Measurements from ENCODE around the gene CCNYL1. TPM values are rescaled to one million over a fixed set of nuclear protein-coding genes. Genes with fewer than 3 reads are reported as not detected.
"Not testable (repeated sequence)": the region's sequence is repeated elsewhere in the genome, so short reads cannot be mapped to it uniquely, and the experiment has no call there.

The CCNYL1 gene
- total RNA-seq, 1 donor: 24.6 TPM

GRCh38 chr2:207748993-207749392, 37.6 kb downstream of the CCNYL1 start:
- no peak for DNase-seq (ENCODE audit: low read depth)
- no peak for TF ChIP-seq CTCF (IDR thresholded peaks at IDR 0.05; ENCODE audit: insufficient read depth, low read length)
- no peak overlapping the region for H3K4me3 ChIP-seq (ENCODE audit: low read depth, low read length)

GRCh38 chr2:207749873-207750272, 38.4 kb downstream of the CCNYL1 start:
- DNase-seq (ENCODE audit: low read depth): no peak
- no peak overlapping the region for H3K4me3 ChIP-seq (ENCODE audit: low read depth, low read length)
- no peak for TF ChIP-seq CTCF (IDR thresholded peaks at IDR 0.05; ENCODE audit: insufficient read depth, low read length)

GRCh38 chr2:207750345-207750744, 38.9 kb downstream of the CCNYL1 start:
- TF ChIP-seq CTCF (IDR thresholded peaks at IDR 0.05; ENCODE audit: insufficient read depth, low read length): no peak
- H3K4me3 ChIP-seq (ENCODE audit: low read depth, low read length): no peak overlapping the region
- no peak for DNase-seq (ENCODE audit: low read depth)

- no peak overlapping the region for H3K4me3 ChIP-seq (ENCODE audit: low read depth, low read length)
- TF ChIP-seq CTCF (IDR thresholded peaks at IDR 0.05; ENCODE audit: insufficient read depth, low read length): no peak
- no peak for DNase-seq (ENCODE audit: low read depth)
Observed at GRCh38 chr2:207750876-207751275, 39.4 kb downstream of the CCNYL1 start.

GRCh38 chr2:207753688-207754087, 42.2 kb downstream of the CCNYL1 start:
- DNase-seq (ENCODE audit: low read depth); H3K4me3 ChIP-seq (ENCODE audit: low read depth, low read length): not testable (repeated sequence)

- TF ChIP-seq CTCF (IDR thresholded peaks at IDR 0.05; ENCODE audit: insufficient read depth, low read length): no peak
- H3K4me3 ChIP-seq (ENCODE audit: low read depth, low read length): no peak overlapping the region
- DNase-seq (ENCODE audit: low read depth): no peak
Observed at GRCh38 chr2:207754498-207755383, 43.3 kb downstream of the CCNYL1 start.

GRCh38 chr2:207758025-207758424, 46.6 kb downstream of the CCNYL1 start:
- no peak for TF ChIP-seq CTCF (IDR thresholded peaks at IDR 0.05; ENCODE audit: insufficient read depth, low read length)
- no peak for DNase-seq (ENCODE audit: low read depth)
- no peak overlapping the region for H3K4me3 ChIP-seq (ENCODE audit: low read depth, low read length)

Data from fibroblast of the aortic adventitia (primary cell).